Adrenal gland (tissue), 5 donors: Measurements from ENCODE around the gene ISCA2.

Source experiments
- CTCF ChIP-seq, 6 experiments: fragments of 450-650 bp in 4 of 6; fragments of 200-600 bp in 2 of 6; sonication (generic) in 1 of 6; IDR thresholded peaks; 1 replicate in 5 of 6; 2 replicates in 1 of 6; pipeline versions ENCODE4 v1.5.1 to v1.8.0; 2016 to 2021; ENCODE audit warnings: antibody characterized with exemption in 6 of 6, mild to moderate bottlenecking in 2 of 6, moderate library complexity in 1 of 6
- POLR2A ChIP-seq, 2 donors: fragments of 450-650 bp; IDR thresholded peaks; one replicate each; pipeline ENCODE4 v1.6.1; 2017; ENCODE audit warnings: antibody characterized with exemption in 2 of 2, mild to moderate bottlenecking in 2 of 2, moderate library complexity in 1 of 2
- donor health status: DM: no; HTN: no; CAD: no.

- TF ChIP-seq CTCF (IDR thresholded peaks at IDR 0.05) (no peak), POLR2A (IDR thresholded peaks at IDR 0.05) (no peak)
These were observed 51.8 kb downstream of the ISCA2 start for GRCh38 chr14:74545386-74545785.
